ENCODE data around the gene ZDHHC11B.

The ZDHHC11B gene

DNA sequence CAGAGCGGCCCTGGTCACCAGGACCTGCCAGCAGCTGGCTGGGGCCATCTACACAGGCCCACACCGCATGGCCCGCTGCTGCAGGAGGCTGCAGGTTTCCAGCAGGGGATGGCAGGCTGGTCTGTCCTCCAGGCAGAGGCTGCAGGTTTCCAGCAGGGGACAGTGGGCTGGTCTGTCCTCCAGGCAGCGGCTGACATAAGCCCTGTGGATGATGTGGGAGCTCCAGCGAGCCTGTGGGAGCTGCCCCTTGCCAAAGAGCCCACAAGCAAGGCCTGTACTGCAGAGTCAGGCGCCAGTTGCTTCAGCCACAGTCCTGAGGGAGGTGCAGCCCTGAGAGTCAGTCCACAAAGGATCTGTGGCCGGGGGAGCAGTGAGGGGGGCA lies 109.9 kb downstream of the ZDHHC11B start:
- no peak for DNase-seq (ENCODE audit: low read depth in 2 of 3, low spot score in 1 of 3)

GRCh38 chr5:673831-674629 lies 110.5 kb downstream of the ZDHHC11B start:
- no peak for DNase-seq (ENCODE audit: low read depth in 2 of 3, low spot score in 1 of 3)

- DNase-seq (ENCODE audit: low read depth in 2 of 3, low spot score in 1 of 3), result no peak
Observed at GRCh38 chr5:673161-673830, 111.2 kb downstream of the ZDHHC11B start.

GRCh38 chr5:672329-673160 lies 112.0 kb downstream of the ZDHHC11B start:
- peak; percentile 18 to 65 (median 33) for DNase-seq (ENCODE audit: low read depth in 2 of 3, low spot score in 1 of 3)

DNA sequence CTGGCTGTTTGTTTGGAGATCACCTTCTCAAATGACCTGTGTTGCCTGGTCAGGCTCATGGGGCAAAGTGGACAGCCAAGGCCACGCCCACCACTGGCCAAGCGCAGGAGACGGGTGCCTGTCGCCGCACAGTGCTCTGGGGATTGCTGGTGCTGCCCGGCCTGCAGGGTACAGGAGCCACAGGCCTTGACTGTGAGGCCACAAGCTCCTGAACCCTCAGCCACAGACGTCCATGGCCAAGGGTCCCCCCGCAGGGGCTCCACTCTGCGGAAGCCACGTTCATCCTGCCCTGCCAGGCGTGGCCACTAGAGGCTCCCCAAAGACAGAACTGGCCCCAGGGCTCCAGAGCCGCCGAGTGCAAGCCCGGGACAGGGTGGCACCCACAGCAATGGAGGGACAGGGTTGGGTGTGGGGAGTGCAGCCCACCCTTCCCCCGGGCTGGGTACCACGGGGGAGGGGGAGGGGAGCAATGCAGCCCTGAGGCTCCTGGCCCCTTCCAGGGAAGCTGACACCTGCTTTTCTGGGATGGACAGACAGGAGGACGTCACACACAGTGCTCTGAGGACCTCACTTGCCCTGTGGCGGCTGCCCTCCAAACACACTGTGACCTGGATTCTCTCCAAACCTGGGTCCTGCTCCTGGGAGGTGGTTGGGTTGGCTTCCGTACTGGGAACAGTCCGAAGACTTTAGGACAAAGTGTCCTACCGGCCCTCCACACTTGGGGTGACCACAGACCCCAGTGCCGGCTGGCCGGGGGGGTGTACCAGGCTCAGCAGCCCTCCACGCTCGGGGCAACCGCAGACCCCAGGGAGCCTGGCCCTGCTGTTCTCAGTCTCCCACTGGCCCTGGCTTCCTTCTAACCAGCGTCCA lies 112.8 kb downstream of the ZDHHC11B start:
- DNase-seq (ENCODE audit: low read depth in 2 of 3, low spot score in 1 of 3), result peak; percentile 26 to 59 (median 55)

DNA sequence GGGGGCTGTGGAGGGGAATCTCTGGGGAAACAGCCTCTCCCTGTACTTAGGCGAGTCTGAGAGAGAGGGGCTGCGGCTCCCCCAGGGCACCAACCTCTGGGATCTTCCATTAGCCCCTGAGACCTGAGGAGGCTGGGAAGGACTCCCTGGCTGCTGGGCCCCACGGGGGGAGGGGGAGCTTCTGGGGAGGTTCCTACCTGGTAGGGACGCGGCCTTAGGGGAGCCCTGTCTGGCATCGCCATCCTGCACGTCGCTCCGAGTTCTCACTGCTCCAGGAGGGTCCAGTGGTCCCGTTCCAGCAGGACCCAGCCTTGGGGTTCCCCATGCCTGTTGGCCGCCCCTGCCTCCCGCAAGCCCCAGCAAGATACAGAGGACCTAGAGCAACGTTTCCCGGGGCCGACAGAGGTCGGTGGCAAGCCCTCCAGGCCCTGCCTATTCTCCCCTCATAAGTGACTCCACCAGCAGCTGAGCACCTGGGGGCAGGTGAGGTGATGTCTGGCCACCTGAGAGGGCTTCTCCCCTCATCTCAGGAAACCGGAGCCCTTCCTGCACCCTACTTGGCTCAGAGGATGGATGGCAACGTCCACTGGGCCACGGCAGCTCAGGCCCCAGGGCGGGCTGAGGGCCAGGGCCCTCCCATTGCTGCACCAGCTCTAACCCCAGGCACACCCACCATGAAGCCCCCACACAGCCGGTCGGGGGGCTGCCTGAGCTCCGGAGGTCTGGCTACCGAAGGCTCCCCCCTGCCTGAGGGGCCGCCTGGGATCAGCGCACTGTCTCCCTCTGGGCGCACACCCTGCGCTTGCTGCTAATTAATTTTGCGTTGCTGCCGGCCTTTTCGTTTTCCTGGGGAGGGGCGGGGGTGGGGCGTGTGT lies 113.9 kb downstream of the ZDHHC11B start:
- DNase-seq (ENCODE audit: low read depth in 2 of 3, low spot score in 1 of 3), result no peak

DNA sequence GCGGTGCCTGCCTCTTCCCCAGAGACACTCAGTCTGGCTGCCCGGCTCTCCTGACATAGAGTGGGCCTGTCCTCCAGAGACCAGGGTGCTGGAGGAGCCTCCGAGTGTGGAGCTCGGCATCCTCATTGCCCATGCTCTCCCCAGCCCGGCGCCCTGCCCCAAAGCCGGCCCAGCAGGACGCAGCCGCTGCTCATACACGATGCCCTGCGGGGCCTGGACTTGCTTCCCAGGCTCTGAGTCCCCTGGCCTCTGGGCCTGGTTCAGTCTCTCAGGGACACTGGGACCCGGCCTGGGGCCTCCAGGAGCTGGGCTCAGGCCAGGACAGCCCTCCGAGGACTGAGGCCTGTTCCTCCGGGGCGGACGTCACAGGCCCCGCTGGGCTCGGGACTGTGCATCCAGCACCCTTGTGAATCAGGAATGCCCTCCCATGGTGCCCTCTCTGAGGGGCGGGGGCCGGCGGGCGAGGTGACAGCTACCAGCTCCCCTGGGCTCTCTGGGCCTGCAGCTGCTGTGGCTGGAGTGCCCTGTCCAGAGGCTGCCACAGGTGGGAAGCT lies 114.6 kb downstream of the ZDHHC11B start:
- DNase-seq (ENCODE audit: low read depth in 2 of 3, low spot score in 1 of 3), result no peak

DNA sequence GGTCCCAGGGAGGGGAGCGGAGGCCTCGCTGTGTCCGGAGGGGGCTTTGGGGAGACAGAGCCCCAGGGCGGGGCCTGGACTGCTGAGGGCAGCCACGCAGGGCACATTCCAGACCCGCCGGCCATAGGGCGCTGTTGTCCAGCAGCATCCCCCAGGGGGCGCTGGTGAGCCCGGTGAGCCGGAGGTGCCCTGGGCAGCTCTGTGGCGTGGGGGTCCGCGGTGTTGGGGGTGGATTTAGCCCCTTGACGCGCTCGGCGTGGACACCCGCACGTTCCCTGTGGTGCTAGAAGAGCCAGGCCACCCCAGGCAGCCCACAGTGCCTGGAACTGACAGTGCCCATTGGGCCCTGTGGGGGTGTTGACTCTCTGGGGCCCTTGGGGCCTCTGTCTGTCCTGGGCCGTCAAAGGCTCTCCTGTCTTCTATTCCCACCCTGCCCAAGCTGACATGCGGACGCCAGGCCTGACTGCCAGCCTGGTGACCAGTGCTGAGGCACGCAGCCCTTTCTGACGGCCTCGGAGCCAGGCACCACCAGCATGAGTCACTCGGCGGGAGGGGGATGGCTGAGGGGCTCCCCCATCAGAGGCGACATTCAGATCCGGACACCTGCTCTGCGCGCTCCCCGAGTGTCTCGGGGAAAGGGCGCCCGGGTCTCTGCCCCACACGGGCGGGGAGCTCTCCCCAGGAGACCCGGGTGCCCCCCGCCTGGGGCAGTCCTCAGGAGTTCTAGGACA lies 115.3 kb downstream of the ZDHHC11B start:
- DNase-seq (ENCODE audit: low read depth in 2 of 3, low spot score in 1 of 3), result peak in 1 of 3 donors; percentile 38

GRCh38 chr5:668283-668995 lies 116.1 kb downstream of the ZDHHC11B start:
- no peak for DNase-seq (ENCODE audit: low read depth in 2 of 3, low spot score in 1 of 3)

- DNase-seq (ENCODE audit: low read depth in 2 of 3, low spot score in 1 of 3), result no peak
Observed at GRCh38 chr5:666816-667498, 117.6 kb downstream of the ZDHHC11B start.

DNA sequence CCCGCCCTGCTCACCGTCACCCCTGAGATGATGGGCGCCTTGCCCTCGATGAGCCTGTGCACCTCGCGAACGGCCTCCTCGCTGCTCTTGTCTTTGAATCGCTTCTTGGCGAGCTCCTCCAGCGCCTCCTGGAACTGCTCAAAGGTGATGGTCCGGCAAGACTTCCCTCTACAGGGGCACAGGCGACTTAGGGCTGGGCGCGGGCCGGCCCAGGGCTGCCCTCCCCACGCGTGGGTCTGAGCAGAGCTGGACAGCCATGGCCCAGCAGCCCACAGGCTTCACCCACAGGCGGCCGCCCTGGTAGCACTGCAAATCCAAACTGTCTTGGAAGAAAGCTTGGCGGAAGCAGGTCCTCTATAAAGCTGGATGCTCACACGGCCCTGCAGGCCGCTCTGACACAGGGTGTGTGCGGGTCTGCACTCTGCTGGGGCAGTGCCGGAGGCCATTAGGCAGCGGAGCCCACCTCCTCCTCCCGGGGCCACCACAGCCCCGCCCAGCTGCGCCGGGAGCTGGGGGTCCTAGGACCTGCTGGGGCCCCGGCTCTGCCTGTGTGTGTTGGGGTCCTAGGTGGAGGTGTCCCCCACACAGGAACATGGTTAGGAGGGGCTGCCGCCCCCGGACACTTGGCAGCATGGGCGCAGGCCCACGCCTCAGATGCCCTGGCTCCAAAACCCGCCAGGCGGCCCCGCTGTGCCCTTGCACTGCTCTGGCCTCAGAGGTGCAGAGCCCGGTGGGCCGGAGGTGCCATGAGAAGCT lies 118.4 kb downstream of the ZDHHC11B start:
- DNase-seq (ENCODE audit: low read depth in 2 of 3, low spot score in 1 of 3), result no peak

DNA sequence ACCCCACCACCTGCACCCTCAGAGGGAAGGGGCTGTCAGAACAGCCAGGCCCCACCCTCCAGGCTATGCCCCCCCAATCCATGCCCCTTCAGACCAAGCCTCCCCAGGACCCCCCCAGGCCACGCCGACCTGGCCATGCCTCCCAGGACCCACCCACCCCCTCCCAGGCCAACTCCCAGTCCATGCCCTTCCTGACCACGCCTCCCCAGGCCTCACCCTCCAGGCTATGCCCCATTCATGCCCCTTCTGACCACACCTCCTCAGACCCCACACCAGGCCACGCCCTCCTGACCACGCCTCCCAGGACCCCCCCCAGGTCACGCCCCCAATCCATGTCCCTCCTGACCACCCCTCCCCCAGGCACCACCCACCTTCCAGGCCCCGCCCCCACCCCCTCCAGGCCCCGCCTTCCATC lies 119.0 kb downstream of the ZDHHC11B start:
- no peak for DNase-seq (ENCODE audit: low read depth in 2 of 3, low spot score in 1 of 3)

GRCh38 chr5:664994-665360 lies 119.6 kb downstream of the ZDHHC11B start:
- DNase-seq (ENCODE audit: low read depth in 2 of 3, low spot score in 1 of 3), result no peak

GRCh38 chr5:664343-664993 lies 120.1 kb downstream of the ZDHHC11B start:
- no peak for DNase-seq (ENCODE audit: low read depth in 2 of 3, low spot score in 1 of 3)

- no peak for DNase-seq (ENCODE audit: low read depth in 2 of 3, low spot score in 1 of 3)
Observed at GRCh38 chr5:663436-664342, 120.8 kb downstream of the ZDHHC11B start.
